Measurements from ENCODE around the gene TOR2A. TPM values are rescaled to one million over a fixed set of nuclear protein-coding genes. Genes with fewer than 3 reads are reported as not detected.

Gene TOR2A
- total RNA-seq, 1 donor from 2014 or later: 29.1 TPM

DNA sequence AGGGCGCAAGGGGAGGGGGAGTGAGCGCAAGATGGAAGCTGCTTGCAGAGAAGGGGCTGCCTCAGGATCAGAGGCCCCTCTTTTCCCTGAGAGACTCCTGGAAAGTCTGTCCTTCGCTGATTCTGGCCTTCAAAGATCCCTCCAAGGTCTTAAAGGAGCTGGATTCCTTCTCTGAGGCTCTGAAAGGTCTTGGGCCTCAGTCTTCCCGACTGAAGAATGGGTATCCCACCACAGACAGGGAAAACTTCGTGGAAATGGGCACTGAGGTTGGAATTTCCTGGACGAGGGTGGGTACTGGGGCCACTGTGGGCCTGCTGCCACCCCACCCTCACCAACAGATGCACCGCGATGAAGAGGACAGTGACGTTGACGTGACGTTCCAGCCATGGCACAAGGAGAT is 22.7 kb downstream of the TOR2A start:
- TF ChIP-seq, protein P1, sequence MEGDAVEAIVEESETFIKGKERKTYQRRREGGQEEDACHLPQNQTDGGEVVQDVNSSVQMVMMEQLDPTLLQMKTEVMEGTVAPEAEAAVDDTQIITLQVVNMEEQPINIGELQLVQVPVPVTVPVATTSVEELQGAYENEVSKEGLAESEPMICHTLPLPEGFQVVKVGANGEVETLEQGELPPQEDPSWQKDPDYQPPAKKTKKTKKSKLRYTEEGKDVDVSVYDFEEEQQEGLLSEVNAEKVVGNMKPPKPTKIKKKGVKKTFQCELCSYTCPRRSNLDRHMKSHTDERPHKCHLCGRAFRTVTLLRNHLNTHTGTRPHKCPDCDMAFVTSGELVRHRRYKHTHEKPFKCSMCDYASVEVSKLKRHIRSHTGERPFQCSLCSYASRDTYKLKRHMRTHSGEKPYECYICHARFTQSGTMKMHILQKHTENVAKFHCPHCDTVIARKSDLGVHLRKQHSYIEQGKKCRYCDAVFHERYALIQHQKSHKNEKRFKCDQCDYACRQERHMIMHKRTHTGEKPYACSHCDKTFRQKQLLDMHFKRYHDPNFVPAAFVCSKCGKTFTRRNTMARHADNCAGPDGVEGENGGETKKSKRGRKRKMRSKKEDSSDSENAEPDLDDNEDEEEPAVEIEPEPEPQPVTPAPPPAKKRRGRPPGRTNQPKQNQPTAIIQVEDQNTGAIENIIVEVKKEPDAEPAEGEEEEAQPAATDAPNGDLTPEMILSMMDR (IDR thresholded peaks at IDR 0.05; ENCODE audit: unreplicated experiment): no peak
- no peak overlapping the region for H3K27ac Mint-ChIP-seq (ENCODE audit: unreplicated experiment)
- H3K4me1 Mint-ChIP-seq (ENCODE audit: unreplicated experiment): peaks cover 9% of the 10 kb centered on the region
- H3K27me3 Mint-ChIP-seq (ENCODE audit: unreplicated experiment): peaks cover 18% of the 10 kb centered on the region
- H3K36me3 Mint-ChIP-seq (ENCODE audit: low read depth, unreplicated experiment): no peaks in the 10 kb centered on the region
- no peak overlapping the region for H3K4me3 Mint-ChIP-seq (ENCODE audit: unreplicated experiment)
- H3K9me3 Mint-ChIP-seq (ENCODE audit: unreplicated experiment): no peaks in the 10 kb centered on the region
- DNase-seq (ENCODE audit: low spot score): no peak

DNA sequence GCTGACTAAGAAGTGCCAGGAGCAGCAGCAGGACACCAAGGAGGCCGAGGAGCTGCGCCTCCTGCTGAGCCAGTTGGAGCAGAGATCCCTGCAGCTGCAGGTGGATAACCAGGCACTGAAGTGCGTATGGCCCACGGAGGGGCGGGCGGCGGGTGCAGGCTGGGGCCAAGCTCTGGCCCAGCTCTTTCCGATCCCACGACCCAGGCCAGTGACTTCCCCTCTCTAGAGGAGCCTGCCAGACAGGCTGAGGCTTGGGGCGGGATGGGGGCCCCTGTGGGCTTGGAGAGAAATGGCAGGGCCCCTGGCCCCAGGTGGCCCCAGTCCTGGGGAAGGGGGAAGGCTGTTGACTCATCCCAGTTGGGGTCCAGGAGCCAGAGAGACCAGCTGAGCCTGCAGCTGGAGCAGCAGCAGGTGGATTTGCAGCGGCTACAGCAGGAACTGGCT is 23.2 kb downstream of the TOR2A start:
- H3K4me1 Mint-ChIP-seq (ENCODE audit: unreplicated experiment): peaks cover 15% of the 10 kb centered on the region
- H3K36me3 Mint-ChIP-seq (ENCODE audit: low read depth, unreplicated experiment): no peaks in the 10 kb centered on the region
- H3K9me3 Mint-ChIP-seq (ENCODE audit: unreplicated experiment): no peaks in the 10 kb centered on the region
- peaks cover 18% of the 10 kb centered on the region for H3K27me3 Mint-ChIP-seq (ENCODE audit: unreplicated experiment)
- DNase-seq (ENCODE audit: low spot score): no peak
- TF ChIP-seq, protein P1 (IDR thresholded peaks at IDR 0.05; ENCODE audit: unreplicated experiment): no peak
- no peak overlapping the region for H3K4me3 Mint-ChIP-seq (ENCODE audit: unreplicated experiment)
- H3K27ac Mint-ChIP-seq (ENCODE audit: unreplicated experiment): no peak overlapping the region

DNA sequence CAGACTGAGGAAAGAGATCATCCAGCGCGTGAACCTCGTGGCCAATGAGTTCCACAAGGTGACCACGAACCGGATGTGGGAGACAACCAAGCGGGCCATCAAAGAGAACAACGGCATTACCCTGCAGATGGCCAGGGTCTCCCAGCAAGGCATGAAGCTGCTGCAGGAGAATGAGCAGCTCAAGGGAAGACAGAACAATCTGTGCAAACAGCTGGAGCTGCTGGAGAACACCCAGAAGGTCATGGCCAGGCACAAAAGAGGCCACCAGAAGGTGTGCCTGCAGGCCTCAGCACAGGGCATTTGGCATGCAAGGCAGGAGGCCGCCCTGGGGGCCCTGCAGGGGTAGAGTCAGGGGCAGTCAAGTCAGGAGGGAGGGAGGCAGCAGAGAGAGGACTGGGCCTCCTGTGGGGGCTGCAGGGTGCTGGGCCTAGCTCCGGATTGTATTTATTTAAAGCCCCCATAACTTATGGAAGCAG is 23.8 kb downstream of the TOR2A start:
- Mint-ChIP-seq H3K4me1 (ENCODE audit: unreplicated experiment) (peaks cover 16% of the 10 kb centered on the region), H3K27ac (ENCODE audit: unreplicated experiment) (no peak overlapping the region), H3K9me3 (ENCODE audit: unreplicated experiment) (no peaks in the 10 kb centered on the region), H3K27me3 (ENCODE audit: unreplicated experiment) (peaks cover 18% of the 10 kb centered on the region), H3K4me3 (ENCODE audit: unreplicated experiment) (no peak overlapping the region), H3K36me3 (ENCODE audit: low read depth, unreplicated experiment) (no peaks in the 10 kb centered on the region)
- no peak for DNase-seq (ENCODE audit: low spot score)
- TF ChIP-seq, protein P1 (IDR thresholded peaks at IDR 0.05; ENCODE audit: unreplicated experiment): no peak

DNA sequence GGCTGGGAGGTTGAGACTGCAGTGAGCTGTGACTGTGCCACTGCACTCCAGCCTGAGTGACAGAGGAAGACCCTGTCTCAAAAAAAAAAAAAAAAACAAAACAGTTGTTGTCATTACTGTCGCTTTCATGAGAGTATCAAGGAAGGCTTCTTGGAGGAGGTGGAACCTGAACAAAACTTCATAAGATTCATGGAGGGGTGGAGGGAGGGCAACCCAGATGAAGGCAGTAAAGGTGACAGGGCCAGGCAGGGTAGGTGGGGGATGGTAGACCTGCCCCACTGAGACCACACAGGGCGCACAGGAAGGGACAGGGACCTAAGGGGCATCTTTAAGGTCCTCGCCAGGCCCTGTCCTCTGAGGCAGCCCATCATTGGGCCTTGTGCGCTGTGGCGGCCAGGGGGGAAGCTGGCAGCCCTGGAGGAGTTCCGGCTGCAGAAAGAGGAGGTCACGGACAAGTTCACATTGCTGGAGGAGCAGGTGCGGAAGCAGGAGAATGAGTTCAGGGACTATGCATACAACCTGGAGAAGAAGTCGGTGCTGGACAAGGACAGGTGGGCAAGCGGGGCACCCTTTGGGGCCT is 24.8 kb downstream of the TOR2A start:
- DNase-seq (ENCODE audit: low spot score): no peak
- Mint-ChIP-seq H3K27ac (ENCODE audit: unreplicated experiment) (no peak overlapping the region), H3K9me3 (ENCODE audit: unreplicated experiment) (no peaks in the 10 kb centered on the region), H3K36me3 (ENCODE audit: low read depth, unreplicated experiment) (no peaks in the 10 kb centered on the region), H3K27me3 (ENCODE audit: unreplicated experiment) (peaks cover 18% of the 10 kb centered on the region), H3K4me1 (ENCODE audit: unreplicated experiment) (peaks cover 19% of the 10 kb centered on the region), H3K4me3 (ENCODE audit: unreplicated experiment) (no peak overlapping the region)
- TF ChIP-seq, protein P1 (IDR thresholded peaks at IDR 0.05; ENCODE audit: unreplicated experiment): no peak

DNA sequence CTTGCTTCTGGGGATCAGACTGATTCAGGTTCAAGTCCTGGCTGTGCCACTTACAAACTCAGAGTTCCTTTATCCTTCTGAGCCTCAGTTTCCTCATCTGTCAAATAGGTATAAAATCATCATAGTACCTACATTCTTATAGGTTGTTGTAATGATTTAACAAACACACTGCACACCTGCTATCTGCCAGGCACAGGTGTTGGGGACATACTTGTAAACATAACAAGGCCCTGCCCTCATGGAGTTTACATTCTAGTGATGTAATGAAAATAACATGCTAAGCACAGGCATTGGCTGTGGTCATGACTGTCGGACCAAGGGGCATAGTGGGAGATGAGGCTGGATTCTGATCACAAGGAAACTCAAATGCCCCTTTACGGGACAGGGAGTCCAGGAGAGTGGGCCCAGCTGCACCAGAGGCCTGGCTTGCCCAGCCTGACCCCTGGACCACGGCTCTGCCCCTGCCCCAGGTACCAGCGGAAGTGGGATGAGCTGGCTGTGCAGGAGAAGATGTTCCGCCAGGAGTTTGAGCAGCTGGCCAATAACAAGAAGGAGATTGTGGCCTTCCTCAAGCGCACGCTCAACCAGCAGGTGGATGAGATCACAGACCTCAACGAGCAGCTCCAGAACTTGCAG is 26.0 kb downstream of the TOR2A start:
- H3K36me3 Mint-ChIP-seq (ENCODE audit: low read depth, unreplicated experiment): no peaks in the 10 kb centered on the region
- peak overlapping the region; percentile 58 for H3K4me3 Mint-ChIP-seq (ENCODE audit: unreplicated experiment)
- peaks cover 19% of the 10 kb centered on the region for H3K4me1 Mint-ChIP-seq (ENCODE audit: unreplicated experiment)
- TF ChIP-seq, protein P1 (IDR thresholded peaks at IDR 0.05; ENCODE audit: unreplicated experiment): no peak
- H3K27me3 Mint-ChIP-seq (ENCODE audit: unreplicated experiment): peaks cover 16% of the 10 kb centered on the region
- DNase-seq (ENCODE audit: low spot score): no peak
- H3K27ac Mint-ChIP-seq (ENCODE audit: unreplicated experiment): no peak overlapping the region
- H3K9me3 Mint-ChIP-seq (ENCODE audit: unreplicated experiment): no peaks in the 10 kb centered on the region

Measured in endothelial cell (in vitro differentiated cells).